HCT116 (cell line): ENCODE measurements around the gene FAM50B. TPM values are rescaled to one million over a fixed set of nuclear protein-coding genes. Genes with fewer than 3 reads are reported as not detected.

Experiments used
- ATAC-seq: fragments of 200-7000 bp; cut with Tn5 transposase; 2 replicates; pipeline ENCODE4 v1.9.1; 2020; ENCODE audit warnings: mild to moderate bottlenecking, moderate library complexity
- BruUV-seq: library from RNA; stranded (reverse); fragments of 400-500 nt; replicated peaks from 2 replicates; lab custom pipeline; 2021; lab: Mats Ljungman, UMichigan
- CTCF ChIA-PET: fragments of 300-600 bp; sonication (Branson Sonifier 250); formaldehyde crosslinking; loops from one replicate; lab custom pipeline; 2021; ENCODE audit warnings: antibody characterized with exemption; lab: Charles Lee
- POLR2A ChIA-PET: fragments of 300-600, 350-600 bp; sonication (Branson Sonifier 250); formaldehyde crosslinking; loops from one replicate; lab custom pipeline; 2021; ENCODE audit warnings: antibody characterized with exemption; lab: Charles Lee
- RAD21 ChIA-PET, 2 experiments: fragments of 300-600 bp; sonication (Branson Sonifier 250); formaldehyde crosslinking; loops; one replicate each; lab custom pipeline; 2023; ENCODE audit warnings: low total read pairs in 2 of 2; ENCODE audit not compliant: uncharacterized antibody in 2 of 2, unreplicated experiment in 2 of 2, low non-redundant PET in 1 of 2; lab: Charles Lee
- DNase-seq: peaks from one replicate; pipeline ENCODE4 v3.0.0-alpha.2; 2010; ENCODE audit warnings: low read depth, low spot score
- H2AFZ ChIP-seq: fragments of 200-600 bp; shearing (Covaris generic), sonication (generic); 2 replicates; pipeline ENCODE4 v1.6.1; 2017; ENCODE audit warnings: low read depth, mixed run types, mixed read lengths, antibody characterized with exemption, low read length; ENCODE audit not compliant: poor library complexity, severe bottlenecking
- H3K27ac ChIP-seq: 2 replicates; pipeline ENCODE4 v1.5.1; 2012; ENCODE audit warnings: low read depth, low read length
- H3K27me3 ChIP-seq: fragments of 200-600 bp; sonication (generic); 2 replicates; pipeline ENCODE4 v1.6.1; 2016; ENCODE audit warnings: mixed run types, low read length, mixed read lengths; ENCODE audit not compliant: insufficient read depth
- H3K36me3 ChIP-seq, 2 experiments: fragments of 200-500 bp in 1 of 2; fragments of 200-600 bp in 1 of 2; sonication (Bioruptor generic) in 1 of 2; sonication (generic) in 1 of 2; 2 replicates each; pipeline versions ENCODE4 v1.5.1 to v1.6.1; 2014 to 2016; ENCODE audit warnings: low read length in 2 of 2, inconsistent platforms in 1 of 2, mixed read lengths in 1 of 2, mixed run types in 1 of 2; ENCODE audit not compliant: insufficient read depth in 2 of 2, control insufficient read depth in 1 of 2
- H3K4me1 ChIP-seq, 2 experiments: fragments of 200-600 bp in 1 of 2; sonication (generic) in 1 of 2; 2 replicates each; pipeline versions ENCODE4 v1.5.1 to v1.6.1; 2012 to 2017; ENCODE audit warnings: low read length in 2 of 2, inconsistent platforms in 1 of 2, mild to moderate bottlenecking in 1 of 2, mixed read lengths in 1 of 2, mixed run types in 1 of 2, moderate library complexity in 1 of 2; ENCODE audit not compliant: insufficient read depth in 2 of 2, control insufficient read depth in 1 of 2
- H3K4me2 ChIP-seq: fragments of 200-600 bp; sonication (generic); 2 replicates; pipeline ENCODE4 v1.6.1; 2017; ENCODE audit warnings: mixed run types, low read length, mixed read lengths
- H3K4me3 ChIP-seq, 2 experiments: fragments of 200-600 bp in 1 of 2; sonication (generic) in 1 of 2; replicated peaks in 1 of 2; 2 replicates each; pipeline ENCODE4 v1.5.1; 2011 to 2016; ENCODE audit warnings: low read length in 2 of 2, control low read depth in 1 of 2, low read depth in 1 of 2, mild to moderate bottlenecking in 1 of 2, mixed read lengths in 1 of 2, mixed run types in 1 of 2
- H3K79me2 ChIP-seq: fragments of 200-600 bp; sonication (generic); 2 replicates; pipeline ENCODE4 v1.6.1; 2017; ENCODE audit warnings: mild to moderate bottlenecking, mixed run types, low read length, moderate library complexity, mixed read lengths; ENCODE audit not compliant: insufficient read depth
- H3K9ac ChIP-seq: fragments of 200-600 bp; sonication (generic); 2 replicates; pipeline ENCODE4 v1.6.1; 2016; ENCODE audit warnings: low read length, mixed read lengths
- H3K9me2 ChIP-seq: fragments of 200-600 bp; sonication (generic), shearing (Covaris generic); 2 replicates; pipeline ENCODE4 v1.6.1; 2017; ENCODE audit warnings: mixed run types, mild to moderate bottlenecking, moderate library complexity; ENCODE audit not compliant: insufficient read depth
- H3K9me3 ChIP-seq, 2 experiments: fragments of 200-500 bp in 1 of 2; fragments of 200-600 bp in 1 of 2; sonication (Bioruptor generic) in 1 of 2; sonication (generic) in 1 of 2; 2 replicates each; pipeline ENCODE4 v1.6.1; 2014 to 2017; ENCODE audit warnings: low read length in 2 of 2, mixed read lengths in 2 of 2, inconsistent platforms in 1 of 2, low read depth in 1 of 2, mild to moderate bottlenecking in 1 of 2, mixed run types in 1 of 2, moderate library complexity in 1 of 2; ENCODE audit not compliant: control insufficient read depth in 1 of 2, insufficient read depth in 1 of 2
- H4K20me1 ChIP-seq: fragments of 200-600 bp; sonication (generic), shearing (Covaris generic); 2 replicates; pipeline ENCODE4 v1.6.1; 2017; ENCODE audit warnings: mixed run types, mild to moderate bottlenecking, moderate library complexity; ENCODE audit not compliant: insufficient read depth
- CEBPB ChIP-seq: IDR thresholded peaks from 2 replicates; pipeline ENCODE4 v1.6.1; 2012; ENCODE audit warnings: low read depth
- EGR1 ChIP-seq: IDR thresholded peaks from 2 replicates; pipeline ENCODE4 v1.6.1; 2012; ENCODE audit warnings: low read depth
- FOSL1 ChIP-seq: IDR thresholded peaks from 2 replicates; pipeline ENCODE4 v1.6.1; 2012; ENCODE audit warnings: low read depth
- JUND ChIP-seq: IDR thresholded peaks from 2 replicates; pipeline ENCODE4 v1.6.1; 2012
- POLR2AphosphoS5 ChIP-seq: IDR thresholded peaks from 2 replicates; pipeline ENCODE4 v1.6.1; 2011; ENCODE audit warnings: mild to moderate bottlenecking, low read depth, low read length, moderate library complexity
- intact Hi-C: fragments of 100-400 bp; cut with micrococcal nuclease; formaldehyde crosslinking; loops from 2 replicates; pipeline ENCODE4 v1.10.0; 2022
- total RNA-seq: library from RNA; stranded (reverse); gene quantifications from one replicate; pipeline ENCODE4 v1.2.1, GENCODE V29; 2021; ENCODE audit not compliant: unreplicated experiment

The FAM50B gene
- total RNA-seq, 1 experiment from 2014 or later, result 0.86 TPM

DNA sequence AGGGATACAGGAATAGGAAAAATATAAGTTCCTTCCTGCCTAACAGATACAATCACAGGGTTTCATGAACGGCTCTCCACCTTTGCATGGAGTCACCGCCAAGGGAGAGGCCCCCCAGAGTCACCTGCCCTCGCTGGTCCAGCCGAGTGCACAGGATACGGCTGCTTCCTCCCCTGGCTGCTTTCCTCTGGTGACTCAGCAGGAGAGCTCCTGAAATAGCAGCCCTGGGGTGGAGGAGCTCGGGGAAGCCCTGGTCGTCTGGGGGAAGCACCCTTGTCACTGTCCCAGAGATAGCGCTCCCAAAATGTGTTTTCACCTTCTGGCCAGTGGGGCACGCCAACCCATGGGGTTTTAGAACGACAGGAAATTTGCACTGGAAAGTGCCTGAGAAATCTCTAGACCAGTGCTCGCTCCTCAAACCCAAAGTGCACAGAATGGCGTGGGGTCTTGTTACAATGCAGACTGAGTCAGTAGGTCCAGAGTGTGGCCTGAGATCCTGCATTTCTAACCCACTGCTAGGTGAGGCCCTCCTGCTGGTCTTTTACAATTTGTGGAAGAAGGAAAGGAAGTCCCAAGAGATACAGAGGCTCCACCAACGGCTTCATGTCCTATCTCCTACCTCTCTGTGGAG, 35.9 kb upstream of the FAM50B start:
- H2AFZ ChIP-seq, result peak overlapping the region; percentile 80
- no TSS peak for BruUV-seq
- peaks cover 17 to 32% of the 10 kb centered on the region in 2 experiments for H3K4me1 ChIP-seq
- no peaks in the 10 kb centered on the region for H3K9me3 ChIP-seq
- ATAC-seq (peak; percentile 69), DNase-seq (no peak)
- intact Hi-C loops, result no loop called here
- H3K9me2 ChIP-seq, result no peaks in the 10 kb centered on the region
- no peaks in the 10 kb centered on the region for H4K20me1 ChIP-seq
- no peak overlapping the region for H3K27ac ChIP-seq
- peak overlapping the region; percentile 65 for H3K4me2 ChIP-seq
- no peaks in the 10 kb centered on the region for H3K36me3 ChIP-seq
- H3K27me3 ChIP-seq, result no peaks in the 10 kb centered on the region
- H3K79me2 ChIP-seq, result no peaks in the 10 kb centered on the region
- peak overlapping the region in 1 of 2 experiments; percentile 15; a peak in 1 of 4 replicates for H3K4me3 ChIP-seq
- CTCF ChIA-PET, result no interaction called here
- POLR2A ChIA-PET, result interaction anchor here (1.4 kb wide), 1 partner anchor 13 kb away, joined by 4 read pairs; no protein-coding TSS in a partner anchor
- RAD21 ChIA-PET, result no interaction called here
- H3K9ac ChIP-seq, result peak overlapping the region; percentile 15; the same call in 1 of the 2 replicates
- no peak for TF ChIP-seq CEBPB
- no peak for TF ChIP-seq EGR1
- no peak for TF ChIP-seq FOSL1
- TF ChIP-seq POLR2AphosphoS5, result peak; percentile 29; the same call in 1 of the 2 replicates
- peak; percentile 32; the same call in 1 of the 2 replicates for TF ChIP-seq JUND

DNA sequence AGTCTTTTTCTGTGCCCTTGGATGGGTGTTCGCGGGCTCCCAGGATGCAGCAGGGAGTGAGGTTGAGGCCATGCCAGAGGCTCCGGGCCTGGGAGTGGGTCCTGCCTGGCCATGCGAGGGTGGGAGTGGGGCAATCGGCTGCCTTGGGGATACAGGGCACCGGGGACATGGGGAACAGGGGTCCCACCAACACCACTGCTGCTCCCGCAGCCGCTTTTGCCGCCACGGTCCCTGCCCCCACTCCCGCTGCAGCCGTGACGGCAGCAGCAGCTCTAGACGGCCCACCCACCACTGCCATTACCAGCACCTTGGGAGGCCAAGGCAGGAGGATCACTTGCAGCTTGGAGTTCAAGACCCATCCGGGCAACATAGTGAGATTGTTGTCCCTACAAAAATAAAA, 35.3 kb upstream of the FAM50B start:
- no peaks in the 10 kb centered on the region for H4K20me1 ChIP-seq
- TF ChIP-seq POLR2AphosphoS5, result no peak
- no peak for TF ChIP-seq CEBPB
- no peak for TF ChIP-seq JUND
- DNase-seq (no peak), ATAC-seq (no peak)
- H3K4me1 ChIP-seq, result peaks cover 11 to 25% of the 10 kb centered on the region in 2 experiments
- CTCF ChIA-PET, result no interaction called here
- RAD21 ChIA-PET, result no interaction called here
- no peak overlapping the region for H3K27ac ChIP-seq
- no peaks in the 10 kb centered on the region for H3K27me3 ChIP-seq
- H3K36me3 ChIP-seq, result no peaks in the 10 kb centered on the region
- no peak overlapping the region for H3K9ac ChIP-seq
- intact Hi-C loops, result no loop called here
- H3K4me2 ChIP-seq, result peak overlapping the region; percentile 65; the same call in 1 of the 2 replicates
- no peaks in the 10 kb centered on the region for H3K9me3 ChIP-seq
- H3K4me3 ChIP-seq, result no peak overlapping the region
- H2AFZ ChIP-seq, result no peak overlapping the region
- no TSS peak for BruUV-seq
- H3K79me2 ChIP-seq, result no peaks in the 10 kb centered on the region
- H3K9me2 ChIP-seq, result no peaks in the 10 kb centered on the region
- POLR2A ChIA-PET, result no interaction called here
